Activated CD8-positive, alpha-beta memory T cell treated with anti-CD3 and anti-CD28 coated beads for 36 hours (primary cell): Measurements from ENCODE around the gene PBX1. TPM values are rescaled to one million over a fixed set of nuclear protein-coding genes. Genes with fewer than 3 reads are reported as not detected.

Experiments
- CTCF ChIA-PET: fragments of 350-600 bp; sonication (Branson Sonifier 250); formaldehyde crosslinking; loops from one replicate; lab custom pipeline; 2021; ENCODE audit warnings: antibody characterized with exemption; lab: Charles Lee
- POLR2A ChIA-PET: fragments of 350-600 bp; sonication (Branson Sonifier 250); formaldehyde crosslinking; loops from one replicate; lab custom pipeline; 2021; ENCODE audit warnings: antibody characterized with exemption; lab: Charles Lee
- total RNA-seq, 2 experiments: library from RNA; stranded (reverse); gene quantifications; one replicate each; pipeline ENCODE4 v1.2.3, GENCODE V29; 2021

Gene PBX1
- total RNA-seq, 2 experiments from 2014 or later: not detected

- ChIA-PET POLR2A (no interaction called here), CTCF (no interaction called here)
These were observed 174.1 kb downstream of the PBX1 start for GRCh38 chr1:164733070-164733469.

- ChIA-PET CTCF (no interaction called here), POLR2A (no interaction called here)
These were observed 174.8 kb downstream of the PBX1 start for GRCh38 chr1:164733734-164734133.

GRCh38 chr1:164735315-164736052, 176.5 kb downstream of the PBX1 start:
- ChIA-PET POLR2A (no interaction called here), CTCF (no interaction called here)

- ChIA-PET POLR2A (interaction anchor here (0.5 kb wide), 1 partner anchor 89 kb away, joined by 4 read pairs; no protein-coding TSS in a partner anchor), CTCF (no interaction called here)
These were observed 177.2 kb downstream of the PBX1 start for GRCh38 chr1:164736137-164736536.

GRCh38 chr1:164739189-164739588, 180.2 kb downstream of the PBX1 start:
- POLR2A ChIA-PET: no interaction called here
- CTCF ChIA-PET: no interaction called here

GRCh38 chr1:164740000-164740526, 181.1 kb downstream of the PBX1 start:
- CTCF ChIA-PET: interaction anchor here (0.7 kb wide), 1 partner anchor 1613 kb away, joined by 3 read pairs; no protein-coding TSS in a partner anchor
- POLR2A ChIA-PET: no interaction called here

- CTCF ChIA-PET: no interaction called here
- POLR2A ChIA-PET: no interaction called here
These were observed 183.8 kb downstream of the PBX1 start for GRCh38 chr1:164742745-164743144.

GRCh38 chr1:164743976-164744375, 185.0 kb downstream of the PBX1 start:
- POLR2A ChIA-PET: no interaction called here

GRCh38 chr1:164745736-164746135, 186.8 kb downstream of the PBX1 start:
- ChIA-PET CTCF (no interaction called here), POLR2A (no interaction called here)

More at GRCh38 chr1:164743976-164744375, 185.0 kb downstream of the PBX1 start:
- CTCF ChIA-PET: no interaction called here

GRCh38 chr1:164746632-164747031, 187.6 kb downstream of the PBX1 start:
- CTCF ChIA-PET: no interaction called here
- POLR2A ChIA-PET: no interaction called here

GRCh38 chr1:164748253-164748899, 189.4 kb downstream of the PBX1 start:
- POLR2A ChIA-PET: no interaction called here
- CTCF ChIA-PET: no interaction called here

- CTCF ChIA-PET: no interaction called here
- POLR2A ChIA-PET: no interaction called here
These were observed 194.6 kb downstream of the PBX1 start for GRCh38 chr1:164753521-164754077.

GRCh38 chr1:164754088-164754600, 195.2 kb downstream of the PBX1 start:
- ChIA-PET CTCF (no interaction called here), POLR2A (no interaction called here)

- CTCF ChIA-PET: no interaction called here
- POLR2A ChIA-PET: no interaction called here
These were observed 196.7 kb downstream of the PBX1 start for GRCh38 chr1:164755690-164756089.

- ChIA-PET CTCF (no interaction called here), POLR2A (no interaction called here)
These were observed 197.8 kb downstream of the PBX1 start for GRCh38 chr1:164756741-164757140.

GRCh38 chr1:164757625-164758024, 198.6 kb downstream of the PBX1 start:
- POLR2A ChIA-PET: no interaction called here
- CTCF ChIA-PET: no interaction called here

- CTCF ChIA-PET: no interaction called here
- POLR2A ChIA-PET: interaction anchor here (0.7 kb wide), 1 partner anchor 9 kb away, joined by 3 read pairs; no protein-coding TSS in a partner anchor
These were observed 200.3 kb downstream of the PBX1 start for GRCh38 chr1:164759144-164759920.

GRCh38 chr1:164759979-164760469, 201.0 kb downstream of the PBX1 start:
- POLR2A ChIA-PET: no interaction called here
- CTCF ChIA-PET: no interaction called here

- ChIA-PET CTCF (no interaction called here), POLR2A (no interaction called here)
These were observed 201.6 kb downstream of the PBX1 start for GRCh38 chr1:164760569-164760968.
